ENCODE measurements around the gene IKZF1.
"Not testable (repeated sequence)": the region's sequence is repeated elsewhere in the genome, so short reads cannot be mapped to it uniquely, and the experiment has no call there.

The IKZF1 gene

GRCh38 chr7:50335230-50335794 lies 30.8 kb downstream of the IKZF1 start:
- no peak for DNase-seq

- no peak for DNase-seq
Measured at GRCh38 chr7:50335795-50336754, 31.6 kb downstream of the IKZF1 start.

GRCh38 chr7:50336894-50337703 lies 32.6 kb downstream of the IKZF1 start:
- DNase-seq: no peak

DNA sequence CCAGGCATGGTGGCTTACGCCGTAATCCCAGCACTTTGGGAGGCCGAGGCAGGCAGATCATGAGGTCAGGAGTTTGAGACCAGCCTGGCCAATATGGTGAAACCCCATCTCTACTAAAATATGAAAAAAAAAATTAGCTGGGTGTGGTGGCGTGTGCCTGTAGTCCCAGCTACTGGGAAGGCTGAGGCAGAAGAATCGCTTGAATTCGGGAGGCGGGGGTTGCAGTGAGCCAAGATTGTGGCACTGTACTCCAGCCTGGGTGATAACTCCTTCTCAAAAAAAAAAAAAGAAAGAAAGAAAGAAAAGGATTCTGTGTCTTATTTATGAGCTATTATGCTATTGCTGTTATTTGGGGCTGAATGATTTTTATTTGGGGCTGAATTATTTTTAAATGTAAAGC lies 35.0 kb downstream of the IKZF1 start:
- not testable (repeated sequence) for DNase-seq

- no peak for DNase-seq
Measured at GRCh38 chr7:50339990-50340500, 35.5 kb downstream of the IKZF1 start.

GRCh38 chr7:50341724-50342123 lies 37.2 kb downstream of the IKZF1 start:
- no peak for DNase-seq

GRCh38 chr7:50342616-50343114 lies 38.1 kb downstream of the IKZF1 start:
- no peak for DNase-seq

DNA sequence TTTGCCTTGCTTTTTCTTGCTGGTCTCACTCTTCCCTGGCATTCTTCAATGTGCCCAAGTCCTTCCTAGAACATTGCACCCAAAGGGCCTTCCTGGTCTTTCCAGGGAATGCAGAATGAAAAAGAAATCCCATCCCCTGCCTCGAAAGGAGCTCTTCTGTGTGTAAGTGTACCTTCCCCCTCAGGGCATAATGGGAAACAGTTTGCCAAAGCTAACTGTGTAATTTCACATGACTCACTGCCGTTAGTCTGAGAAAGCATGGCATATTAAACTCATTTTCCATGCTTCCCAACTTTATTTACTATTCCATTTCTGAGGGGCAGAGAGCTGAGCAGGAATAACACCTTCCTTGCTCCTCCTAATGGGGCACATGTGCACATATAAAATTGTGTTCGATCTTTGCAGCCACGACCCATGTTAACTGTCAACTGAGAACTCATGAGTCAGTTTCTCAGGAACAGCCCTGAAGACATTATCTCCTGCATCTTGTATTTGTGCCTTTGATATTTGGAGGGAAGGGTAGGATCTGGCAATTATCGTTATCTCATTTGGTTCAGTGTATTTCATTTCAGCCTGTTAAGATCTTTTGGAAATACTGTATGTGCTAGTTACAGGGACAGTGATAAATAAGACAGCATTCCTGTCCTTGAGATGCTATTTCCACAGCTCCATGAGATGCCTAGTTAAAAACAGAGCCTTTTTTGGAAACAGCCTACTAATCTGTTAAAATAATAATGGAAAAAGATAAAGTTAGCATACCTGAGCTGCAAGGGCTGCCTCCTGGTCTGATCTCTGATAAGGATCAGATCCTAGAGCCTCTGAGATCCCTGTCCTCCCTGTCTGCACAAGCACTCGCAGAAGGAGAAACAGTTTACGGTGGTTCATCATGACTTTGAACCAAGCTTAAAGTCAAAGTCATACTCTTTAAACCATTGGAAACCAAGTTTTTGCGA lies 42.3 kb downstream of the IKZF1 start:
- no peak for DNase-seq

DNA sequence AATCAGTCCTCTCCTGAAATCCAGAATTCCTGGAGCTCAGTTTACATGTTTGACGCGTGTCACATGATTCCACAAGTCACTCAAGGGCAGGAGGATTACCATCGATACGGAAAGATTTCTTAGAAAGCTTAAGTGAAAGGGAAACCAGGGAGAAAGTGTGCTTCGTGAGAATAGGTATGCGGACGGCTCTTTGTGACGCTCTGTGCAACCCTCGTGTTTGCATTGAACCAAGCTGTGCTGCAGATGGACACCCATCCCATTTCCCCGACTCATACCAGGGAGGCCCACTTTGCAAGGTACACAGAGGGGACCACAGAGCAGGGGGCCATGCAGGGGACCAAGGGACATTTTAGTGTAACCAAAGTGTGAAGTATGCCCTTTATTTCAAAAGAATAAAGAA lies 43.2 kb downstream of the IKZF1 start:
- no peak for DNase-seq

- DNase-seq: no peak
Measured at GRCh38 chr7:50348469-50349162, 44.1 kb downstream of the IKZF1 start.

- DNase-seq: no peak
Measured at GRCh38 chr7:50349399-50349798, 44.9 kb downstream of the IKZF1 start.

GRCh38 chr7:50349963-50350944 lies 45.7 kb downstream of the IKZF1 start:
- no peak for DNase-seq

- no peak for DNase-seq
Measured at GRCh38 chr7:50351267-50351666, 46.8 kb downstream of the IKZF1 start.

GRCh38 chr7:50352282-50352681 lies 47.8 kb downstream of the IKZF1 start:
- DNase-seq: no peak

DNA sequence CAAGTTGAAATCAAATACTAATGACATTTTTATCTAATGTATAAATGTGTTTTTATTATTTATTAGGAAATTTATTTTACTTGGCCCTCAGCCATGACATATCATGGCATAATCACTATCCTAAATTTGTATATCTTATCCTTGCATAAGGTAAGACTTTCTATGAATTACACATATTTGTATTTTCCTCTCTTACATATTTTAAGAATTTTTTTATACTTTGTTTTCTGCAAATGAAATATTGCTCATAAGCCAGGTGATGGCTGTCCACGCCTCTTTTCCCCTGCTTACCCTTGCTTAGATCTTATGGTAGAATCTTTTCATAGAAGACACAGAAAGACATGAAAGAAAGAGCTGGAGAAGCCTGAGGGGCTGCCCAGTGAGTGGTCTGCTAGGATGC lies 48.2 kb downstream of the IKZF1 start:
- no peak for DNase-seq

DNA sequence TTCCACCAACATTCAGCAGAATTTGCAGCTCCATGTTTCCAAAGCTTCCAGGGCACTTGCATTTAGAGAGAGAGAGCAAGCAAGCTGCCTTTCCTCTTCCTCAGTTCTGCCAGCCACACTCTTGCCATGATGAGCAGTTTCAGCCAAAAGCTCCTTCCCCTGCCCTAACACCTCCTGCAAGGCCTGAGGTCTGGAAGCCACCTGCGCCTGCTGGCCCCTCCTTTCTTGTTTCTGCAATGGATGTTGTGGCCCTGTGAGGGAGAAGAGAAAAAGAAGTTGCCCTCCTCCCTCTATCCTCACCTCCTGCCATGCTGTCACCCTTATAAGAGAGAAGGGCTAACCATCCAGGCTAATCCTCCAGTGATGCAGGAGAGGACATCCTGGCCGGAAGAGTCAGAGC lies 48.7 kb downstream of the IKZF1 start:
- no peak for DNase-seq

GRCh38 chr7:50353894-50354595 lies 49.5 kb downstream of the IKZF1 start:
- no peak for DNase-seq

- DNase-seq: no peak
Measured at GRCh38 chr7:50355817-50356178, 51.3 kb downstream of the IKZF1 start.

- no peak for DNase-seq
Measured at GRCh38 chr7:50356212-50356944, 51.9 kb downstream of the IKZF1 start.

All from amniotic stem cell (primary cell).